GM18951 (cell line): ENCODE data around the gene LRRC8E.
"Not testable (repeated sequence)": the region's sequence is repeated elsewhere in the genome, so short reads cannot be mapped to it uniquely, and the experiment has no call there.

Experiments used
- POLR2A ChIP-seq: IDR thresholded peaks from 4 replicates; pipeline ENCODE4 v1.6.1; 2011; ENCODE audit warnings: mild to moderate bottlenecking; ENCODE audit not compliant: insufficient read length, insufficient read depth; ENCODE audit errors: extremely low read depth
- in situ Hi-C: fragments of 300-500 bp; cut with MboI; formaldehyde crosslinking; loops from one replicate; pipeline ENCODE4 v1.12.0; 2022; ENCODE audit warnings: low sequenced_read_pairs, mixed read lengths, inconsistent platforms; ENCODE audit not compliant: unreplicated experiment

The LRRC8E gene

DNA sequence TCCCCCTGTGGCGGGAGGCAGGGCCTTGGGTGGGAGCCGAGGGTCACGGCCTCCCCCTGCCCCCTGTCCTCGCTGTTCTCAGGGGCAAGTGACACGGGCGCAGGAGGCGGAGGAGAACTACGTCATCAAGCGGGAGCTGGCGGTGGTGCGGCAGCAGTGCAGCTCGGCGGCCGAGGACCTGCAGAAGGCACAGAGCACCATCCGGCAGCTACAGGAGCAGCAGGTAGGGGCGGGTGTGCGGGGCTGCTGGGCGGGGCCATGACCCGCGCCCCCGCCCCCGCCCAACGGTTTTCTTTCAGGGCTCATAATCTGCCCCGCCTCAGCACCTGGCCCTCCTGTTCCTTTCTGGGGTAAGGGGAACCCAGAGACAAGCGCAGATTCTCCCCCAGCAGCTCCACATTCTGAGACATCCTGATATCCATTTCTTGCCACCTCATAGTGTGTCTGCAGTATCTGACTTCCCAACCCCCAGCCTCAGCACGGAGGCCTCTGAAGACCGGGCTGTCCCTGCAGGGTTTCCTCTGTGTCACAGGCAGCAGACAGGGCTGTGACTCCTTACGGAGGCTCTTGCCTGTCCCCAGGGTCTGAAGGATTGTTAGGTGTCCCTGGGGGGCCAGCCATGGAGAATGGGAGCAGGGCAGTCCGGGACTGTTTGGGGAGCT, 30.1 kb upstream of the LRRC8E start:
- TF ChIP-seq POLR2A: no peak
- in situ Hi-C loops: no loop called here

DNA sequence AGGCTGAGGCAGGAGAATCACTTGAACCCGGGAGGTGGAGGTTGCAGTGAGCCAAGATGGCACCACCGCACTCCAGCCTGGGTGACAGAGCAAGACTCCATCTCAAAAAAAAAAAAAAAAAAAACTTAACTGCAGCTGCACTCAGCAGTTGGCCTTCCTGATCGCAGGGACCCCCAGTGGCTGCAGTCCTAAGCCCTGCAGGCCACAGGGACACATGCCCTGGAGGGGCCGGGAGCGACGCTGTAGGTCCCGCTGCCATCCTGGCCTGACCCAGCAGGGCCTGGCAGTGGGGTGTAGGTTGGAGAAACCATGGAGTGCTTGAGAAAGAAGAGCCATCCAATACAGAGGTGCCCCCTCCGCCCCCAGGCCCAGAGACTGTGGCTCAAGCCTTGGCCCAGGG, 29.2 kb upstream of the LRRC8E start:
- in situ Hi-C loops: not testable (repeated sequence)

DNA sequence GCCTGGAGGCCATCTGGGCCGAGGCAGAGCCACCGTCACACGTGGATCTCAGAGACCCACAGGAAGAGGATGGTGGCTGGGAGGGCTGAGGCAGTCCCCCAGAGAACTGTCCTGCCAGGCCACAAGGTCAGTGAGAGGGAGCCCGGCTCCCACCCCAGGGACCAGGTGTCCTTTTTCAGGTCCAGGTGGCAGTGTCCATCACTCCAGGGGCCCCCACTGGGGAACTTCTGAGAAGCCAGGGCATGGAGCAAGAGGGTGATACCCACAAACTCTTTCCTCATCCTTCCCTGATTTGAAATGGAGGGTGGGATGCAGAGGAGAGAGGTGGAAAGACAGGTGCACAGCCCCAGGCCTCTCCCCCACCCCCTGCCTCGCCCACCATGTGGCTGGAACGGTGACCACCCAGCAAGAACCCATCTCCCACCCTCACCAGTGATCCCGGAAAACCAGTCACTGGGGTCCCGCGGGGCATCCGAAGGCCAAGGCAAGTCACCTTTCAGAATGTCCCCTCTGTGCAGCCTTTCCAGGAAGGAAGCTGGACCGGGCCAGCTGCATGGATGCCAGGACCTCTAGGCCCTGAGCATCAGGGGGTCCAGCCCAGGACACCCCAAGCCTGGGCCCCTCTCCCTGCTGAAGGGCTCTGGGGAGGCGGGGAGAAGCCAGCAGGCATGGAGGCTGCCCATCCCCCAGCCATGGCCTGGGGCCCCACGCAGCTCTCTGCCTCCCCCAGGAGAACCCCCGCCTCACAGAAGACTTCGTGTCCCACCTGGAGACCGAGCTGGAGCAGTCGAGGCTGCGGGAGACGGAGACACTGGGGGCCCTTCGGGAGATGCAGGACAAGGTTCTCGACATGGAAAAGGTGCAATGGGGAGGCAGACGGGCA, 28.2 kb upstream of the LRRC8E start:
- no peak for TF ChIP-seq POLR2A
- in situ Hi-C loops: no loop called here

DNA sequence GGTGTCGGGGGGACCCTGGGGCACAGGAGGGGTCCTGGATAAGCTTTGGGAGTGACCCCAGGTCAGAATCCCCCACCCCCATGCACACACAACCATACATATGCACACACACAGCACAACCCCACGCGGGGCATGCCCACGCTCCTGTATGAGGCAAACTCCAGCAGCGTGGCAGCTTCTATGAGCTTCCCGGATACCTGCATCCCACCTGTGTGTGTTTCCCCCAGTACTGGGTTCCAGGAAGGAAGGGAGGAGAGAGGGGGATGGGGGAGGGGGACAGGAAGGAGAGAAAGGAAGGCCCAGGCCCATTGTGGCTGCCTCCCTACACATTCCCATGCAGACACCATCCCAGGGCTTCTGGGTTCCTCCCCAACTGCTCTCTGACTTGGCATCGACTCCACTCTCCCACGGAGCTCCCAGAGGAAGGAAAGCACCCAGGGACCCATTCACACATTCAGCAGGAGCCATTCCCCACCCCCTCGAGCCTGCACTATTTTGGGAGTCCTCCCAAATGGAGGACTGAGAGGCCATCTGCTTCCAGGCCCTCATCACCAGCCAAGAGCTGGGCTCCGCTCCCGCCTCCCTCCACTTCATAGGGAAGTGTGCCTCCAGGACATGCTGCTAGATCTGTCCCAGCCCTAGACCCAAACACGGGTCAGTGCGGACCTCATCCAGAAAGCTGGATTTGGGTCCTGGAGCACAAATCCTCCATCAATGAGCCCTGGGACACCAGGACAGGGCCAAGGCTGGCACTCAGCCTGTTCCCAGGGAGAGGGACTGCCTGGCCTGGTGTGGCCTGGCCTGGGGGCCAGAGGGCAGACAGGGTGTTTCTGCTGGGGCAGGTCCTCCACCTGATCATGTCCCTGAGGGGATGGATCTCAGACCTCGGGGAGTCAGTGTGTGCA, 27.3 kb upstream of the LRRC8E start:
- no peak for TF ChIP-seq POLR2A
- in situ Hi-C loops: no loop called here

DNA sequence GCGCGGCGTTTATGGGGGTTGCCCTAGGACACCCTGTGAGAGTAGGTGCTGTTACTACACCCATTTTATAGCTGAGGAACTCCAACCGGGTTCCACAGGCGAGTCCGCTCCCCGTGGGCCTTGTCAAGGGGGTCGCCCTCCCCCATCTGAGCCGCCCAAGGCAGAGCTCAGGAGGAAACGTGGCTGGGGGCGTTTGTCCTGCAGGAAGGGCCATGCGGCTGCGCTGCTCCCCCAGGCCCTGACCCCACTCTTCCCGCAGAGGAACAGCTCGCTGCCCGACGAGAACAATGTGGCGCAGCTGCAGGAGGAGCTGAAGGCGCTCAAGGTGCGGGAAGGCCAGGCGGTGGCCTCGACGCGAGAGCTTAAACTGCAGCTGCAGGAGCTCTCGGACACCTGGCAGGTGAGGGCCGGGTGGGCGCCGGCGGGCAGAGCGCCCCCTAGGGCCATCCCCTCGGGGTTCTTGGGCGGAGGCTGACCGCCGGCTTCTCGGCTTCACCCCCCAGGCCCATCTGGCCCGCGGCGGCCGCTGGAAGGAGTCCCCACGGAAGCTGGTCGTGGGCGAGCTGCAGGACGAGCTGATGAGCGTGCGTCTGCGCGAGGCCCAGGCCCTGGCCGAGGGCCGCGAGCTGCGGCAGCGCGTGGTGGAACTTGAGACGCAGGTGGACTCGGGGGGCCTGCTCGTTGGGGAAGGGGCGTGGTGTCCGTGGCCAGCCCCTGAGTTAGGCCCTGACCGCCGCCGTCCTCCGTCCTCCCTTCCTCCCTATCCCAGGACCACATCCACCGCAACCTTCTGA, 26.5 kb upstream of the LRRC8E start:
- in situ Hi-C loops: no loop called here
- no peak for TF ChIP-seq POLR2A

DNA sequence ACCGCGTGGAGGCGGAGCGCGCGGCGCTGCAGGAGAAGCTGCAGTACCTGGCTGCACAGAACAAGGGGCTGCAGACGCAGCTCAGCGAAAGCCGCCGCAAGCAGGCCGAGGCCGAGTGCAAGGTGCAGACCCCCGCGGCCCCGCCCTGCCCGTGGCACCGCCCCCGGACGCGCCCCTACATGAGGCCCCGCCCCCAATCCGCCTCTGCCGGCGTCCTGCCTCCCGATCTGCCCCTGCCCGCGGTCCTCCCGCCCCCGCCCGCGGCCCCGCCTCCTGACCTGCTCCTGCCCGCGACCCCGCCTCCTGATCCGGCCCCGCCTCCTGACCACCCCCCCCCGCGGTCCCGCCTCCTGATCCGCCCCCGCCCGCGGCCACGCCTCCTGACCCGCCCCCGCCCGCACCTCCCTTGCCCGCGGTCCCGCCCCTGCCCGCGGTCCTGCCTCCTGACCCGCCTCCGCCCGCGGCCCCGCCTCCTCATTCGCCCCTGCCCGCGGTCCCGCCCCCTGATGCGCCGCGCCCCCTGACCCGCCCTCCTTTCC, 25.8 kb upstream of the LRRC8E start:
- in situ Hi-C loops: no loop called here
- TF ChIP-seq POLR2A: no peak

DNA sequence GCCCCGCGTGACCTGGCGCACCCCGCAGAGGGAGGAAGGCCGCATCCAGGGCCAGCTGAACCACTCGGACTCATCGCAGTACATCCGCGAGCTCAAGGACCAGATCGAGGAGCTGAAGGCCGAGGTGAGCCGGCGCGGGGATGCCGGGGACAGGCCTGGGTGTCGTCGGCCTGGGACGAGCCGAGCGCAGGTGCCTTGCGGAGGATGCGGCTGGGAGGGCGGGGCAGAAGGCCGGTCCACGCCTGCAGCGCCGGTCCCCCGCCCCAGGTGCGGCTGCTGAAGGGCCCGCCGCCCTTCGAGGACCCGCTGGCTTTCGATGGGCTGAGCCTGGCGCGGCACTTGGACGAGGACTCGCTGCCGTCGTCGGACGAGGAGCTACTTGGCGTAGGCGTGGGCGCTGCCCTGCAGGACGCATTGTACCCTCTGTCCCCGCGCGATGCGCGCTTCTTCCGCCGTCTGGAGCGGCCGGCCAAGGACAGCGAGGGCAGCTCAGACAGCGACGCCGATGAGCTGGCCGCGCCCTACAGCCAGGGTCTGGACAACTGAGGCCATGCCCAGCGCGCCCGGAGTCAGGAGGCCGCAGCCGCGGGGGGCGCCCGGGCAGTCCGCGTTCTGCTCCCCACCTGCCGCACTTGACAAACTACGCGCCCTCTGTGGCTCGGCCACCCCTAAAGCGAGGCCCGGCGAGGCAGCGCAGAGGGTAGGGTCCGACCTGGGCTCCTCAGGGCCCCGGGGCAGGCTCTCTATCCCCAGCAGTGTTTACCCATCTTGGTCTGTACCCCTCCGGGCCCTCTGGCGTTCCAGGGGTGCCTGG, 24.9 kb upstream of the LRRC8E start:
- in situ Hi-C loops: no loop called here
- TF ChIP-seq POLR2A: no peak

DNA sequence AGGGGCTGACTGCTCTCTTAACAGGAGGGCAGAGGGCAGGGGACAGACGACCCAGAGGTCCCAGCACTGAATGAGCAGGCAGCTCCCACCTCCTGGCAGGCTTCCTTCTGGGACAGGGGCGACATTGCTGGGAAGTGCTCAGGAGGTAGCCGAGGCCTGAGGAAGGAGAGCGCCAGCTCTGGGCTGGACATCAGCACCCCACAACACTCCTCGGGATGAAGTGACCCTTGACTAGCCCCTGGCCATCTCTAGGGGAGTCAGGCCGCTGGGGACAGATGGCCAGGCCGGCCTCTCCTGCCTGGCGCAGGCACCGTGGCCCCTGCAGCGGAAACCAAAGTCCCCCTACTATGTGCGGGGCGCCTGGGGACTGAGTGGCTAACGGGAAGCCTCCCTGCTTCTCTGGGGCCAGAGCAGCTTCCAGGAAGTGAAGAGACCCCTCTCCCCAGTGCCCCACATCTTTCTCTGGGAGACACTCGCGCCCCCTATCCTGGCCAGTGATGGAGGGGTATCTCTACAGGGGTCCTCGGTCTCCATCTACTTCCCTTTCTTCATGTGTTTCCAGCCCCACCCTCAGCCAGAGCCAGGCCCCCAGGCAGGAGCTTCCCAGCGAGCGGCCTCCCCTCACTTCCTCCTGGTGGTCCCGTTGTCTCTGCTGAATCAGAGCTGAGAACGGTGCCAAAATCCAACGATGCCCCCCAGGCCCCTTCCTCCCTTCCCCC, 24.2 kb upstream of the LRRC8E start:
- in situ Hi-C loops: no loop called here
- no peak for TF ChIP-seq POLR2A

DNA sequence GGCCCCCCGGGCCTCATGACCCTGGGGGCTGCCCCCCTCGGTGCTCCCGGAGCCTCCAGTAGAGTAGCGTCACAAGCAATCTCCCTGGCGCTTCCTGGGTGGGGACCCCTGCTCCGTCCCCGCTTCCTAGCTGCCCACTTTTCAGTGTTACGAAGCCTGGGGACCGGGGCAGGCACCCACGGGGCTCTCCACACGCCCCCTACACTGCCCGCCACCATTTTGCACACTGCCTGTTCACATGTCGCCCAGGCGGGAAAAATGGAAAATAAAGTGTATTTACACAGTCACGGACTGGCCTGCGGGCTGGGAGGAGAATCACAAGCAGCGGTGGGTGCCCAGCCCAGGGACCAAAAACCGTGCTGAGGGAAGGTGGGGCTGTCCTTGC, 23.6 kb upstream of the LRRC8E start:
- in situ Hi-C loops: no loop called here
- TF ChIP-seq POLR2A: no peak

DNA sequence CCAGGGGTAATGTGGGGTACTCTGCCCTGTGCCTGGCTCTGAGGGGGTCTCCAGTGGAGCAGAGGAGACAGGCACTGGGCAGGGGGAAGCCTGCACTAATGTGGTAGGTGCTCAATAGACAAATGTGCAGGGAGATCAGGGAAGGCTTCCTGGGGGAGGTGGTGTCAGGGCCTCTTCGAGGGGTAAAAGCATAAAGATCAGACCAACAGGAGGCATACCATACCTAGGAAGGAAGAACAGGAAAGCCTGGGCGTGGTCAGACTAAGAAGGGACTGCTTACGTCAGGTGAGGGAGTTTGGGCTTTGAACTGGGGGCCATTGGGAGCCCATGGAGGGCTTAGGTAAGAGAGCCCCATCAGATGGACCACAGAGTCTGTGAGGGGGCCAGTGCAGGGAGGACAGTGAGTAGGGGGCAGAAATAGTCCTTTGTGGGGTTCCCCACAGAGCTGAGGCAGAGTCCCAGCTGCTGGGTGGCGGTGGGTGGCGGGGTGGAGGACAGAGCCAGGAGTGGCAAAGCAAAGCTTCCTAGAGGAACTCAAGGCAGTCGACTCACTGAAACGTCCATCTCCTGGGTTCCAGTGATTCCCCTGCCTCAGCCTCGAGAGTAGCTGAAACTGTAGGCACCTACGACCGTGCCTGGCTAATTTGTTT, 22.9 kb upstream of the LRRC8E start:
- in situ Hi-C loops: no loop called here

More for the DNA sequence above, 22.9 kb upstream of the LRRC8E start:
- no peak for TF ChIP-seq POLR2A
